Dermis microvascular lymphatic vessel endothelial cell (primary cell): ENCODE data around the gene CDH15. TPM values are rescaled to one million over a fixed set of nuclear protein-coding genes. Genes with fewer than 3 reads are reported as not detected.
"Not testable (repeated sequence)": the region's sequence is repeated elsewhere in the genome, so short reads cannot be mapped to it uniquely, and the experiment has no call there.

ENCODE experiments used
- DNase-seq, 2 donors: peaks; one replicate each; pipeline versions ENCODE4 v3.0.0 to v3.0.0-alpha.2; 2010; ENCODE audit warnings: low read depth in 2 of 2
- total RNA-seq: library from RNA; depleted of rRNA; stranded (reverse); fragments of >200 nt; gene quantifications from 2 replicates; pipeline ENCODE4 v1.2.1, GENCODE V29; 2014

CDH15 gene
- total RNA-seq, 1 donor from 2014 or later: under 0.01 TPM

DNA sequence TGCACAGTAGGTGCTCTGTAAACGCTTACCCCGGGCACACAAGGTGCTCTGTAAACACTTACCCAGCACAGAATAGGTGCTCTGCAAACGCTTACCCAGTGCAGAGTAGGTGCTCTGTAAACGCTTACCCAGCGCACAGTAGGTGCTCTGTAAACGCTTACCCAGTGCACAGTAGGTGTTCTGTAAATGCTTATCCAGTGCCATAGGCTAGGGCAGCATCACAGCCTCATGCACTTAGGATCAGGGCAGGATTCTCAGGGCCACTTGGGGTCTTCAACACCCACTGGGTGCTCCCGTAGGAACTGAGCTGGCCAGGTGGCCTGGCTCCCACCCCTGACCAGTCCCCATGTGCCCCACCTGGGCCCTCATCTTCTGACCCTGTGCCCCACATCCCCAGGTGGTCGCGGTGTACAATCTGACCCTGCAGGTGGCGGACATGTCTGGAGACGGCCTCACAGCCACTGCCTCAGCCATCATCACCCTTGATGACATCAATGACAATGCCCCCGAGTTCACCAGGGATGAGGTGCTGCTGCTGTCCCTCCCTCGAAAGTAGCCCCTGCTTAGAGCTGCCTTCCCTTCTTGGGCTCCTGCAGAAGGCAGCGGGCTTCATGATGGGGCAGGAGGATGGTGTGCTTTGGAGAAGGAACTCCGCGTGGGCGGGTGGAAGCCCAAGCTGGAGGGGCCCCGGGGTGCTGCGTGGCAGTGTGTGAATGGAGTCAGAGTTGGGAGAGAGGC lies 15.7 kb downstream of the CDH15 start:
- peak in 1 of 2 donors; percentile 17 for DNase-seq

DNA sequence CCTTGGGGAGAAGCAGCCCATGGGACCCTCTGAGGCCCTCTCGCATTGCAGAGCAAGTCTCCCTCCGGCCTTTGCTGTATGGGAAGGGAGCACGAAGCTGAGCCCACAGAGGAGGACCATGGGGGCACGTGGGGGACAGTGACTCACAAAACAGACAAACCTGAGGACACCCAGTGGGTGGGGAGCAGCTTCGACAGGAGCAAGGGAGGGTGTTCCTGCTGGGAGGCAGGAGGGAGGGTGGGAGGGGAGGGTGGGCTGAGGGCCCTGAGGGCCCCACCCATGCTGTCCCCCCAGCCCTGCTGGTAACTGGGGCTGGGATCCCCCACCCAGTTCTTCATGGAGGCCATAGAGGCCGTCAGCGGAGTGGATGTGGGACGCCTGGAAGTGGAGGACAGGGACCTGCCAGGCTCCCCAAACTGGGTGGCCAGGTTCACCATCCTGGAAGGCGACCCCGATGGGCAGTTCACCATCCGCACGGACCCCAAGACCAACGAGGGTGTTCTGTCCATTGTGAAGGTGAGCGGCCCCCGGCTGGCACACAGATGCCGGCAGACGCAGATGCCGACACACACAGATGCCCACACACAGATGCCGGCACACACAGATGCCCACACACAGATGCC lies 16.3 kb downstream of the CDH15 start:
- DNase-seq: no peak

DNA sequence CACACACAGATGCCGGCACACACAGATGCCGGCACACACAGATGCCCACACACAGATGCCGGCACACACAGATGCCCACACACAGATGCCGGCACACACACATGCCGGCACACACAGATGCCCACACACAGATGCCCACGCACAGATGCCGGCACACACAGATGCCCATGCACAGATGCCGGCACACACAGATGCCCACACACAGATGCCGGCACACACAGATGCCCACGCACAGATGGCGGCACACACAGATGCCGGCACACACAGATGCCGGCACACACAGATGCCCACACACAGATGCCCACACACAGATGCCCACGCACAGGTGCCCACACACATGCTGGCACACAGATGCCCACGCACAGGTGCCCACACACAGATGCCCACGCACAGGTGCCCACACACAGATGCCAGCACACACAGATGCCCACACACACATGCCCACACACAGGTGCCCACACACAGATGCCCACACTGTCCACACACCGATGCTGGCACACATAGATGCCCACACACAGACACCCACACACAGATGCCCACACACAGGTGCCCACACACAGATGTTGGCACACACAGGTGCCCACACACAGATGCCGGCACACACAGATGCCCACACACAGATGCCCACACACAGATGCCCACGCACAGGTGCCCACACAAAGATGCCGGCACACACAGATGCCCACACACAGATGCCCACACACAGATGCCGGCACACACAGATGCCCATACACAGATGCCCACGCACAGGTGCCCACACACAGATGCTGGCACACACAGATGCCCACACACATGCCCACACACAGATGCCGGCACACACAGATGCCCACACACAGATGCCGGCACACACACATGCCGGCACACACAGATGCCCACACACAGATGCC lies 17.2 kb downstream of the CDH15 start:
- not testable (repeated sequence) for DNase-seq

DNA sequence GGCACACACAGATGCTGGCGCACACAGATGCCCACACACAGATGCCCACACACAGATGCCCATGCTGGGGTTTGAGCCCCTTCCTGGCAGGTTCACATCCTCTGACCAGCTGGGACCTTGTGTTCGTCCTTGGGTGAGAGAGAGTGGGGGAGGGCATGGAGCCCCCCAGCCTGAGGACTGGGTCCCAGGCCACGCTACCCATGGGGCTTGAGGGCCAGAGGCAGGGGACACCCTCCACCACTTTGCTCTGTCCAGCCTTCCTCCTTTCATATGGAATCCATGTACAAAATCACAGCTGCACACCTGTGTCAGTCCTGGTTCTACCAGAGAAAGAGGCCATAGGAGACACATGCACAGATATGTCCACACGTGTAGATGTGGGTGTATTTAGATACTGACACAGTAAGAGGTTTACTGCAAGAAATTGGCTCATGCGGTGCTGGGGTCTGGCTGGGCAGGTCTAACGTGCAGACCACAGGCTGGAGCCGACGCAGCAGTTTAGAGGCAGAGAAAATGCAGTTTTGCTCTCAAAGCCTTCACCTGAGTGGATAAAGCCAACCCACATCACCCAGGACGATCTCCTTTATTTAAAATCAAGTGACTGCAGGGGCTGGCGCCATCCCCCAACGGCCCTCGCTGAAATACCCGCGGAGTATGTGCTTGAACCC lies 17.9 kb downstream of the CDH15 start:
- no peak for DNase-seq

DNA sequence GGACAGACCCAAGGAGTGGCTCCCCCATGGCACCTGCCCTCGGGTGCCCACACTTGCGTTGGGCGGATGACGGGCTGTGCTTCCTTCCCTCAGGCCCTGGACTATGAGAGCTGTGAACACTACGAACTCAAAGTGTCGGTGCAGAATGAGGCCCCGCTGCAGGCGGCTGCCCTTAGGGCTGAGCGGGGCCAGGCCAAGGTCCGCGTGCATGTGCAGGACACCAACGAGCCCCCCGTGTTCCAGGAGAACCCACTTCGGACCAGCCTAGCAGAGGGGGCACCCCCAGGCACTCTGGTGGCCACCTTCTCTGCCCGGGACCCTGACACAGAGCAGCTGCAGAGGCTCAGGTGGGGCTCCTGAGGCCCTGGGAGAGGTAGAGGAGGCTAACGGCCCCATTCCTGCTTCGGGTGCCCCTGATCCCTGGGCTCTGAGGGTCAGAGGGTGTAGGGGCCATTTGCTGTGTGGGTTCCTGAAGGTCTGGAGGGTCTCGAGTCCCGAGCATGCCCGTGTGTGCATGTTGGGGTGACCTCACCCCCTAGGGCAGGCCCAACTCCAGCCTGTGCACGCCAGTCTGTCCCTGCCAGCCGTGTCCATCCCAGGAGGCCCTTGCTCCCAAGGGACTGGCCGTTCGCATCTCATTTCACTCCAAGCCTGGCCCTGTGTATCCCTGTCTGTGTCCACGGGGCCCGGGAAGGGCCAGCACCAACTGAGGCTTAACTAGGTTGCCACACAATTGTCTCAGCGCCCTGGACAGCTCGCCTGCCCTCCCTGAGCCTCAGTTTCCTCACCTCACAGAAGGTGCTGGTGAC lies 18.8 kb downstream of the CDH15 start:
- DNase-seq: no peak

DNA sequence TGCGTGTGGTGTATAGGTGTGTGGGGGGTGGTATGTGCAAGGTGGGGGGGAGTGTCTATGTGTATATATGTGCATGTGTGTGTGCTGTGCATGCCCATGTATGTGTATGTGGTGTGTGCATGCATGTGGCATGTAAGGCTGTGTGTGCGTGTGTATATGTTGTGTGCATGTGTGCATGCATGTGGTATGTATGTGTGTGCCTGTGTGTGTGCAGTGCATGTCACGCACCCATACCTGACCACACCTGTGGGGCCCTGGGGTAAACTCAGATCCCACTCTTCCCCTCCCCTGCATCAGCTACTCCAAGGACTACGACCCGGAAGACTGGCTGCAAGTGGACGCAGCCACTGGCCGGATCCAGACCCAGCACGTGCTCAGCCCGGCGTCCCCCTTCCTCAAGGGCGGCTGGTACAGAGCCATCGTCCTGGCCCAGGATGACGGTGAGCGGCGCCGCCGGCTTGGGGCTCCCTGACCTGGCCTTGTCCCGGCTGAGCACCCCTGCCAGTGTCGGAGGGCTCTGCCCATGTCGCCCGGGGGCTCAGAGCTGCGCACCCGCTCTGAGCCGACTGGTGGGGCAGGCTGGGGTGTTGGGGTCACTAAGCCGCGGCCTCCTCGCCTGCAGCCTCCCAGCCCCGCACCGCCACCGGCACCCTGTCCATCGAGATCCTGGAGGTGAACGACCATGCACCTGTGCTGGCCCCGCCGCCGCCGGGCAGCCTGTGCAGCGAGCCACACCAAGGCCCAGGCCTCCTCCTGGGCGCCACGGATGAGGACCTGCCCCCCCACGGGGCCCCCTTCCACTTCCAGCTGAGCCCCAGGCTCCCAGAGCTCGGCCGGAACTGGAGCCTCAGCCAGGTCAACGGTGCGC lies 19.7 kb downstream of the CDH15 start:
- no peak for DNase-seq

DNA sequence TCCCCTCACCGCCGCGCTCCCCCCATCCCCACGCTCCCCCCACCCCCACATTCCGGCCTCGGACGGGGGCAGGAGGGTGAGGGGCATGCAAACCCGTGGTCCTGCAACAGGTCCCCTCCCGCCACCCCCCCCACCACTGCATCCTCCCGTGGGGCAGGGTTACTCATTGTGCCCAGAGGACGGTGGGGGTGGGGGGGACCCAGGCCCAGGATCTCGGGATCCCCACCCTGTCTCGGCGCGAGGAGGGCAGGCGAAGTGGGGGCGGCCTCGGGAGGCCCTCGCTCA lies 20.3 kb downstream of the CDH15 start:
- no peak for DNase-seq

DNA sequence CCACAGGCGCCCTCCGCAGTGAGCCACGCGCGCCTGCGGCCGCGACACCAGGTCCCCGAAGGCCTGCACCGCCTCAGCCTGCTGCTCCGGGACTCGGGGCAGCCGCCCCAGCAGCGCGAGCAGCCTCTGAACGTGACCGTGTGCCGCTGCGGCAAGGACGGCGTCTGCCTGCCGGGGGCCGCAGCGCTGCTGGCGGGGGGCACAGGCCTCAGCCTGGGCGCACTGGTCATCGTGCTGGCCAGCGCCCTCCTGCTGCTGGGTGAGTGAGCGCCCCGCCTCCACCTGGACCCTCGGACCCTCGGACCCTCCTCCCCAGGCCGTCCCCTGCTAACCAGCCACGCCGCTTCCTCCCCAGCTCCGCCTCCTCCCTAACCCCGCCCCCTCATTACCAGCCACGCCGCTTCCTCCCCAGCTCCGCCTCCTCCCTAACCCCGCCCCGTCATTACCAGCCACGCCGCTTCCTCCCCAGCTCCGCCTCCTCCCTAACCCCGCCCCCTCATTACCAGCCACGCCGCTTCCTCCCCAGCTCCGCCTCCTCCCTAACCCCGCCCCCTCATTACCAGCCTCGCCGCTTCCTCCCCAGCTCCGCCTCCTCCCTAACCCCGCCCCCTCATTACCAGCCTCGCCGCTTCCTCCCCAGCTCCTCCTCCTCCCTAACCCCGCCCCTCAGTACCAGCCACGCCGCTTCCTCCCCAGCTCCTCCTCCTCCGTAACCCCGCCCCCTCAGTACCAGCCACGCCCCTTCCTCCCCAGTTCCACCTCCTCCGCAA lies 20.8 kb downstream of the CDH15 start:
- peak; percentile 77 to 91 for DNase-seq

DNA sequence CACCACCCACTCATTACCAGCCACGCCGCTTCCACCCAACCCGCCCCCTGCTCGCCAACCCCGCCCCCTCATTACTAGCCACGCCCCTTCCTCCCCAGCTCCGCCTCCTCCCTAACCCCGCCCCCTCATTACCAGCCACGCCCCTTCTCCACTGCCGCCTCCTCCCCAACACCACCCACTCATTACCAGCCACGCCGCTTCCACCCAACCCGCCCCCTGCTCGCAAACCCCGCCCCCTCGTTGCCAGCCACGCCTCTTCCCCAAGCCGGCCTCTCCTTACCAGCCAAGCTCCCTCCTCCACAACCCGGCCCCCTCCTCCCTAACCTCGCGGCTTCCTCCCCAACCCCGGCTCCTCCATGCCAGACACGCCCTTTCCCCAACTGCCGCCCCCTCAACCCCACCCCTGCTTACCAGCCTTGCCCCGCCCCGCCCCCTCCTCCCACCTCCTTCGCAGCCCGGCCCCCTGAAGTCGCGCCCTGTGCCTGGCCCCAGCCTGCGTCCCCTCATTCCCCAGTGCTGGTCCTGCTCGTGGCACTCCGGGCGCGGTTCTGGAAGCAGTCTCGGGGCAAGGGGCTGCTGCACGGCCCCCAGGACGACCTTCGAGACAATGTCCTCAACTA lies 21.5 kb downstream of the CDH15 start:
- peak in 1 of 2 donors; percentile 82 for DNase-seq

DNA sequence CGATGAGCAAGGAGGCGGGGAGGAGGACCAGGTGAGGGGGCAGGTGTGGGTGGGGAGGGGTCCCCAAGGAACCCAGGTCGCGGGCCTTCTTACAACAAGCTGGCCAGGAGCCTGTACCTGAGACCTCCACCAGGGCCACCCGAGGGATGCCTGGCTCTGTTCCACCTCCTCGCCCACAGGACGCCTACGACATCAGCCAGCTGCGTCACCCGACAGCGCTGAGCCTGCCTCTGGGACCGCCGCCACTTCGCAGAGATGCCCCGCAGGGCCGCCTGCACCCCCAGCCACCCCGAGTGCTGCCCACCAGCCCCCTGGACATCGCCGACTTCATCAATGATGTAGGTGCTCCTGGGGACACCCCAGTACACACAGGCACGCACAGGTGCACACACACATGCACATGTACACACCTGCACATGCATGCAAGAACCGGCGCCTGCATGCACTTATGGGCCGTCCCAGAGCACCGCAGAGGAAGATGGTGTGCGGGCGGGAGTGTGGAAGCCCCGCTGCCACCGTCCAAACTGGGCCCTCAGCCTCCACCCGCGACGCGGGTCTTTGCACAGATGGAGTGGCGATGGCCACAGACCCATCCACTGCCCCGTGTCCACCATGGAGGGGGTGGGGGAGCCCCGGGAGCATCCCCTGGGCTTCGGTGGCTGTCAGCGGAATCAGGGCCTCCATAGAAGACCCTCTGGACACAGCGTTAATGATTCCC lies 22.2 kb downstream of the CDH15 start:
- DNase-seq: no peak

DNA sequence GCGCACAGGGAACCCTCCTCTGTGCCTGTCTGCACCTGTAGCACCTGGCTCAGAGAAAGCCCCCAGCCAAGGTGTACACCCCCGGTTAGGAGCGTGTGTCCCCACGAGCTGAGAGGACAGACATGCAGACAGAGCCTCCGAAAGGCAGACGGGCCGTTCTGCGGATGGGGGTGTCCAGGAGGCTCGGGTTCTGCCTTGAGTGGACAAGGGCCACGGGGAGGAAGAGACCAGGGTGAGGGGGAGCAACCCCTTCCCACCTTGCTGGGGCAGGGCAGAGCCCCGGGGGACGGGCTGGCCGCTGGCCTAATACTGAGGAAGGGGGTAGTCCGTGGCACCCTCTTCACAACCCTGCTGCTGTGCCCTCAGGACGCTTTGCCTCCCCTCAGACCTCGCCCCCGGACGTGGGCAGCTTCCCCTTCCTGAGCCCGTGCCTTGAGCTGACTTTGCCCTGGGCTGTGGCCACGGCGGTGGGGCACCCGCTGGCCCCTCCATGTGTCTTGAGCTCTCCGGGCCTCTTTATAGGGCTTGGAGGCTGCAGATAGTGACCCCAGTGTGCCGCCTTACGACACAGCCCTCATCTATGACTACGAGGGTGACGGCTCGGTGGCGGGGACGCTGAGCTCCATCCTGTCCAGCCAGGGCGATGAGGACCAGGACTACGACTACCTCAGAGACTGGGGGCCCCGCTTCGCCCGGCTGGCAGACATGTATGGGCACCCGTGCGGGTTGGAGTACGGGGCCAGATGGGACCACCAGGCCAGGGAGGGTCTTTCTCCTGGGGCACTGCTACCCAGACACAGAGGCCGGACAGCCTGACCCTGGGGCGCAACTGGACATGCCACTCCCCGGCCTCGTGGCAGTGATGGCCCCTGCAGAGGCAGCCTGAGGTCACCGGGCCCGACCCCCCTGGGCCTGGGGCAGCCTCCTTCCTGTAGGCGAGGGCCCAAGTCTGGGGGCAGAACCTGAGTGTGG lies 23.1 kb downstream of the CDH15 start:
- DNase-seq: no peak

DNA sequence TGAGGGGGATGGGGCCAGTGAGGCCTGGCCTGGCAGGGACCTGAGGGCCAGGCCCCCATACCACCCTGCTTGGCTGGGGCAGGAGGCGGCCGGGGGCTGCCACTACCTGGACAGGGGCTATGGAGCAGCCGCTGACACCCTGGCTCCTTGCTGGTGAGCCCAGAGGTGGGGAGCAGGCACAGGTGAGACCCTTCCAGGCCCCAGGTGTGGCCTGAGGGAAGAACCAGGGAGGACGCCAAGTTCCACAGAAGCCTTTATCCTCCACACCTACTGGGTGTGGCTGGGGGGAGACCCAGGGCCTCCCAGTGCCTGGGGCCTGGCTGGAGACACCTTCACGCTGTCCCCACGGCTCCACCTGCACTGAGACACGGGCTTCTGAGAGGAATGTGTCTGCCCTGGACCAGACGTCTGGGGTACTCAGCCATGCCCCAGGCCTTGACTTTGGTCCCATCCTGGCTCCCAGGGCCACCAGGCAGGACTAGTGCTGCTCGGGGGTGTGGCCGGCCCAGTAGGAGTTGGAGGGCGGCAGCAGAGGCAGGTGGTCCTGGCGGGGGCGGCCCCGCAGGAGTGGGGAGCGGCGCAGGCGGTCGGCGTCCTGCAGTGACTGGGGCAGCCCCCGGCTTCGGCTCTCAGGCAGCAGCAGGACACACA lies 24.1 kb downstream of the CDH15 start:
- DNase-seq: no peak

DNA sequence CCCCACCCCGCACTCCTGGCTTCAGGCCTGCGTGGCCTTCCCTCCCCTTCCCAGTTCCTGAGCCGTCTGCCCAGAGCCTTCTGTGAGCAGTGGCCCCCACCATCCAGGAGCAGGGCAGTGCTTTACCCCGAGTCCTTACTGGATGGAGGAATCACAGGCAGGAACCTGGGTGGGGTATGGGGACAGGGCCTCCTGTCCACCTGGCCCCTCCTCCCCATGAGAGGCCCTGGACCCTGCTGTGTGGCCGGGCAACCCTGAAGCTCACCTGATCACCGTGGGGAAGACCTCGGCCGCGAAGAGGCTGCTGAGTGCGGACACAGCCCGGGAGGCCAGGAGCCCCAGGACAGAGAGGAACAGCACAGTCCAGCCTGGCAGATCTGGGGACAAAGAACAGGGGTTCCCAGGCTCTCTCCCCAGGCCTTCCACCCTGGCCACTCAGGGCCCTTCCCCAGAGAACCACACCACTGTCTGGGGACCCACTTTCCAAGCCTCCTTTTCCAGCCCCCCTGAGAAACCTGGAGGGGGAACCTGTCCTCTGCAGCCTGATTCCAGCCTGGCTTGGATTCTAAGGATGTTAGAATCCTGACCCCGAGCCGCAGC lies 25.6 kb downstream of the CDH15 start:
- DNase-seq: no peak

DNA sequence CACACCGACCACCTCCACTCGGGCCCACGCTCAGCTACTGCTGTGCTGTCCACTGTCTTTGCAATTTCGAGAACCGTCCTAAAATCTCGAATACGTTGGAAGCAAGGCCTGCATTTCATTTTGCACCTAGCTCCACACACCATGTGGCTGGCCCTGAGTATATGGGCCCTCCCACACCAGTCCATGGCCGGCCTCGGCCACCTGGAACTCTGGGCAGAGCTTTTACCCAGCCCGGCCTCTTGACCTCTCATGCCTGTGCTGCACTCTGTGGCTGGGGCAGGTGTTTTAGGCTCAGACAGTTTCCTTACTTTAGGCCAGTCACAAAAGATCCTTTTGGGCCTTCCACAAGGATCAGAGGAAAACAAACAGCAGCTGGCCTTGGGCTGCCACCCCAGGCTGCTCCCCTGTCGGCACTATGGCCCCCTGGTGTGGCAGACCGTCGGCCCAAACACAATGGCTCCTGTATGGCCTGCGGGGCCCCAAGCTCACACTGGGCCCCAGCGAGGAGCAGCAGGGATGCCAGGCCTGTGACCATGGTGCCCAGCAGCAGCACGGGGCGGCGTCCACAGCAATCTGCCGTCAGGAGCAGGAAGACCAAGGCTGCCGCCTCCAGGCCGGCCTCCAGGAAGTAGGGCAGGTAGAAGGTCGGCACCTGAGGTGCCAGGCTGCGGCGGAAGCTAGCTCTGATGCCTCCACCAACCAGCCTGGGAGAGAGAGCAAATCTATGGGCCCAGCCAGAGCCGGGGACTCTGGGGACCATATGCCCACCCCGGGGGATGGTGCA lies 26.3 kb downstream of the CDH15 start:
- no peak for DNase-seq
